G401 (cell line): ENCODE data around the gene GDPD4. TPM values are rescaled to one million over a fixed set of nuclear protein-coding genes. Genes with fewer than 3 reads are reported as not detected.

Source experiments
- DNase-seq: peaks from one replicate; pipeline ENCODE4 v3.0.0-alpha.2; 2015; ENCODE audit warnings: low spot score
- in situ Hi-C: cut with HindIII; loops from 2 replicates; pipeline ENCODE4 v1.10.0; 2016; ENCODE audit warnings: low sequenced_read_pairs, mixed read lengths
- total RNA-seq: library from RNA; depleted of rRNA; stranded (reverse); fragments of >200 nt; shearing (Covaris generic); gene quantifications from 2 replicates; pipeline ENCODE4 v1.2.3, GENCODE V29; 2014

GDPD4 gene
- total RNA-seq, 1 experiment from 2014 or later = not detected

- no peak for DNase-seq
- in situ Hi-C loops = no loop called here
Observed at GRCh38 chr11:77252555-77253270, 48.8 kb downstream of the GDPD4 start.

- in situ Hi-C loops = no loop called here
- no peak for DNase-seq
Observed at GRCh38 chr11:77250881-77251640, 50.4 kb downstream of the GDPD4 start.

GRCh38 chr11:77249427-77249826 lies 52.1 kb downstream of the GDPD4 start:
- DNase-seq = no peak
- in situ Hi-C loops = no loop called here

DNA sequence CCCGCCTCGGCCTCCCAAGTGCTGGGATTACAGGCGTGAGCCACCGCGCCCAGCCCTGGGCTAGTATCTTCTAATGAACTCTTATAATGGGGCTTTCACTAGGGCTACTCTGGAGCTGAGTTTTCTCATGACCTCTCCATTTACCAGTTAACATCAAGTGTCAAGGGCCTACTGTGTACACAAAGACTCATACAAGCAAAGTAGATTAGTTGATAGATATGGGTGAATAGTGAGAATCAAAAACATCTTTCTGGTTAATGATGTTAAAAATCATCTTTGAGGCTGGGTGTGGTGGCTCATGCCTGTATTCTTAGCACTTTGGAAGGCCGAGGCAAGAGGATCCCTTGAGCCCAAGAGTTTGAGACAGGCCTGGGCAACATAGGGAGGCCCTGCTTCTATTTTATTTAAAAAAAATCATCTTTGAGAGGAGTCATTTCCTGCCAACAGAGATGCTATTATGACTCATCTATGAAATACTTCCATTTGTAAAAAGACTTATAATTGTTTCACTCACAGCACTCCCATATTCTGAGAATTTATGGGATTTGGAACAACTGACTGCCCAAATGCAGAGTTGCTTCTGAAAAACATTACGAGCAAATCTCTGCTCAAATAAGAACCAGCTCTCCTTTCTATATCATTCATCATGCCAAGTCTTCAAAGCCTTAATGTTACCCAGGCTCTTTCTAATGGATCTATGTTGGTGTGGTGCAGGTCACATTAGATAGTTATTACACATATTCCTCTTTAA lies 57.0 kb downstream of the GDPD4 start:
- in situ Hi-C loops = no loop called here
- DNase-seq = no peak

DNA sequence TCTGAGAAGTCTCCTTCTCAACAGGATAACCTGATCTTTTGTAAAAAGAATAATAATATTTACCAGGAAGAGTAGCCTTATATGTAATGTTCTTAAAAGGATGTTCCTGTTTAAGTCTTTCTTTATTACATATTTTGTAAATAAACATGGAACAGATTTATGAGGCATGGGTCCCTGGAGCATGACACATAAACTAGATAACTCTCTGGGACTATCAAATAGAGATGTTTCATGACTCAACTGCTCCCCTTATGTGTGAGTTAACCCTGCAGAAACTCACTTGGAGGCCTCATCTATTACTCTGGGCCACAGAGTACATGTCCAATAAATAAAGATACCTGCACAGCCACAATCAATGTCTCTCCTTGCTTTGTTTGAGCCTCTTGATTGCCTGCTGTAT lies 64.6 kb downstream of the GDPD4 start:
- DNase-seq = no peak
- in situ Hi-C loops = no loop called here

DNA sequence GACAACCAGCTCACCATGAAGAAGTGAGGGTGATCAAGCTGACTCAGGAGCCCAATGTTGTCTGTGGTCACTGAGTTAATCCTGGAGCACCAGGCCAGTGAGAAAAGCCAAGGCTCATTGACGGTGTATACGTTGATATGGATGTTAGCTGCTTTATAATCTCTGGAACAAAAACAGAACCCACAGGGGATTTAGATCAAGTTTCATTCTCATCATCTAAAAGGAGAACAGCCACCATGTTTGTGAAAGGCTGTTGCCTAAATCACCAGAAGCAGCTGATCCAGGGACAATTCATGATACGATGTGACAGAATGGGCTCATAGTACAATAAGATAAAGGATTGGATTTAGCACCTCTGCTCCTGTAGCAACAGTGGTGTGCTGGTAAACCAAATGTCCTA lies 68.5 kb downstream of the GDPD4 start:
- in situ Hi-C loops = no loop called here
- no peak for DNase-seq

- in situ Hi-C loops = no loop called here
- DNase-seq = no peak
Observed at GRCh38 chr11:77232242-77232641, 69.2 kb downstream of the GDPD4 start.

- in situ Hi-C loops = no loop called here
- DNase-seq = no peak
Observed at GRCh38 chr11:77231800-77232199, 69.7 kb downstream of the GDPD4 start.

GRCh38 chr11:77230878-77231605 lies 70.4 kb downstream of the GDPD4 start:
- no peak for DNase-seq
- in situ Hi-C loops = no loop called here

GRCh38 chr11:77223797-77224196 lies 77.7 kb downstream of the GDPD4 start:
- in situ Hi-C loops = no loop called here

GRCh38 chr11:77217156-77217555 lies 84.3 kb downstream of the GDPD4 start:
- DNase-seq = no peak
- in situ Hi-C loops = no loop called here

More at GRCh38 chr11:77223797-77224196, 77.7 kb downstream of the GDPD4 start:
- no peak for DNase-seq

GRCh38 chr11:77215106-77215505 lies 86.4 kb downstream of the GDPD4 start:
- in situ Hi-C loops = no loop called here
- no peak for DNase-seq

DNA sequence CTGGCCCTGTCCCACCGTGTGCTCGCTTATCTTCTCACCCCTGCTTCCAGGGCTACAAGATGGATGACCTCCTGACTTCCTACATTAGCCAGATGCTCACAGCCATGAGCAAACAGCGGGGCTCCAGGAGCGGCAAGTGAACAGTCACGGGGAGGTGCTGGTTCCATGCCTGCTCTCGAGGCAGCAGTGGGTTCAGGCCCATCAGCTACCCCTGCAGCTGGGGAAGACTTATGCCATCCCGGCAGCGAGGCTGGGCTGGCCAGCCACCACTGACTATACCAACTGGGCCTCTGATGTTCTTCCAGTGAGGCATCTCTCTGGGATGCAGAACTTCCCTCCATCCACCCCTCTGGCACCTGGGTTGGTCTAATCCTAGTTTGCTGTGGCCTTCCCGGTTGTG lies 86.9 kb downstream of the GDPD4 start:
- in situ Hi-C loops = no loop called here
- DNase-seq = no peak

- in situ Hi-C loops = no loop called here
- DNase-seq = no peak
Observed at GRCh38 chr11:77213589-77214428, 87.7 kb downstream of the GDPD4 start.

DNA sequence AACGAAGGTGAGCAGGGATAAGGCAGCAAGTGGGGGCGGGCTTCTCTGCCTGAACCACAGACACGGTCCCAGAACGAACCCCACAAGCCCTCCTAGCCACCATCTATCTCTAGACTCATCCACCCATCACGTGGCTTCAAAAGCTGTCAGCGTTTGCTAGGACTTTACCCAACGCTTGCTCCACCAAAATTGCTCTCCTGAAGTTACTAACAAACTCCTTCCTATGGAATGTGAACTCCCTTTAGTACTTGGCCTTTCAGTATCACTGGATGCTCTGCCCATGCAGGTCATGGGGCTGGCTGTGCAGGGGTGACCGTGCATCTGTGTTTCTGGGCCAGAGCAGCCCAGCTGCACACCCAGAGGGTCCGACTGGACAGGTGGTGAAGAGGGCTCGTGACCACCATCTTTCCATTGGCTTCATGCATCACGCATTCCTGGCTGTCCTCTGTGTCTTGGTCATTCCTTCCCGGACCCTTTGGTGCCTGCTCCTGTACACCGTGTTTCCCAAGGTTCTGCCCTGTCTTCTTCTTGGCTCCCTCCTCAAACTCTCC lies 88.4 kb downstream of the GDPD4 start:
- DNase-seq = no peak
- in situ Hi-C loops = no loop called here

DNA sequence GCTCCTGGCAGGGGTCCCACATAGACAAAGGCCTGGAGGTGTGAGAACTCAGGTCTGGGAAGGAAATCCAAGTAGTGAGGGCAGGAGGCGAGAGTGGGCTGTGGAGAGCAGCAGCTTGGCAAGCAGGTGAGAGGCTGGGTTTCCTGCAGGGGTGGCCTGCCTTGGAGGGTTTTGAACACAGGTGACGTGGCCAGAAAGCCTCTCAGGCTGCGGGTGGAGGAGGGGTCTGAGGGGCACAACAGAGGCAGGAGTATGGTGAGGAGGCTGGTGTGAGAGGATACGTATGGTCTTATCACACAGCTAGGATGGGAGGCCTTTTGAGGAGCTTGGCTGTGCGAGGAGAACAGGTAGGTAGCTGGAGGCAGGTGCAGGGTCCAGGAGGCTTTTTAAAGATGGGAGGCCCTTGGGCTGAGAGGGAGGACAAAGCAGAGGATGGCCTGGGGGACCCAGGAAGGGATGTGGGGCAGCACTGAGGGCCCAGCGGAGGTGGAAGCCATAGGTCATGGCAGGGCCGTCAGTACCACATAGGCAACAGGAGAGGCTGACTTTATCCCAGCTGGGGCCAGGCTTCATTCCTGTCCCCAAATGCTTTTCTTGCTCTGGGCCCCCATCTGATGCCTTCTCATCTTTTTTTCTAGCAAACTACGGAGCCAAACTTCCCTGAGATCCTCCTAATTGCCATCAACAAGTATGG lies 89.0 kb downstream of the GDPD4 start:
- in situ Hi-C loops = no loop called here
- DNase-seq = no peak

DNA sequence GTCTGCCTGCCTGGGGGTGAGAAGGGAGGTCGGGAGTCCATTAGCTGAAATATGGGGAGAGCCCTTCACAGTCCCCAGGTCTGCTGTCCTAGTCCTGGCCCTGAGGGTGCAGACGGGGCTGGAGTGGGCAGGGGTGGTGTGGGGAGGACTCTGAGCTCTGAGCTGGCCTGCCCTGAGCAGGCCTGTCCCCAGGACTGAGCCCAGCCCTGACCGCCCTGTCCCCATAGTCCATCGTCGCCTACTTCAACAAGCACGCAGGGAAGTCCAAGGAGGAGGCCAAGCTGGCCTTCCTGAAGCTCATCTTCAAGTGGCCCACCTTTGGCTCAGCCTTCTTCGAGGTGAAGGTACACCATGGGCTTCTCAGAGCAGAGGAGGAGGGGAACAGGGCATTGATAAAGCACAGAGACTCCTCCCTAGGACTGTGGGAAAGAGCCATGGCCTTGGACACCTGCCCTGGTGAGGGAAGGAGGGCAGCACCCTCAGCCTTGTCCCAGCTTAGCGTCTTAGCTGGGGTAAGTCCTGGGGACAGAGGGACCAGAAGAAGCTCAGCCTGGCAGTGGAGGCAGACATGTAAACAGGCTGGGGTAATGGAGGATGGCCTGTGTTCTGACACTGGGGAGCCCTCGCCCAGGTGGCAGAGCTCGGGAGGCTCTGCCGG lies 89.8 kb downstream of the GDPD4 start:
- no peak for DNase-seq
- in situ Hi-C loops = no loop called here
